H1 (cell line): ENCODE results near the gene FOXG1. TPM values are rescaled to one million over a fixed set of nuclear protein-coding genes. Genes with fewer than 3 reads are reported as not detected.
A peak's percentile ranks its signal among the peaks of the same experiment; 100 is the strongest.

Source experiments
- CTCF ChIA-PET: fragments of 300-600 bp; sonication (Branson Sonifier 250); formaldehyde crosslinking; loops from one replicate; lab custom pipeline; 2021; ENCODE audit not compliant: partially characterized antibody; lab: Charles Lee
- POLR2A ChIA-PET: fragments of 300-600 bp; sonication (Branson Sonifier 250); formaldehyde crosslinking; loops from one replicate; lab custom pipeline; 2021; ENCODE audit warnings: inconsistent platforms; ENCODE audit not compliant: partially characterized antibody; lab: Charles Lee
- DNase-seq, 2 experiments: peaks; one replicate each; pipeline versions ENCODE4 v3.0.0 to v3.0.0-alpha.2; 2010 to 2022; ENCODE audit warnings: low spot score in 2 of 2, low read depth in 1 of 2, mixed read lengths in 1 of 2
- FAIRE-seq: peaks from 2 replicates; lab custom pipeline; 2011; peaks lifted over from hg19 to GRCh38; lab: Jason Lieb, UNC
- H2AFZ ChIP-seq: 2 replicates; pipeline ENCODE4 v1.8.1; 2012; ENCODE audit warnings: low read length, inconsistent platforms
- H2AK5ac ChIP-seq: 2 replicates; pipeline ENCODE4 v1.6.1; 2013; ENCODE audit warnings: low read depth, low read length
- H2BK120ac ChIP-seq: replicated peaks from 2 replicates; pipeline ENCODE3; 2013; ENCODE audit warnings: low read depth, low read length, inconsistent platforms
- H2BK12ac ChIP-seq: 2 replicates; pipeline ENCODE4 v1.6.1; 2013; ENCODE audit warnings: low read depth, low read length
- H2BK15ac ChIP-seq: 2 replicates; pipeline ENCODE4 v1.6.1; 2013; ENCODE audit warnings: low read length
- H2BK20ac ChIP-seq: 2 replicates; pipeline ENCODE4 v1.6.1; 2013; ENCODE audit warnings: low read length
- H2BK5ac ChIP-seq: 2 replicates; pipeline ENCODE4 v1.6.1; 2013; ENCODE audit warnings: low read depth, low read length
- H3K14ac ChIP-seq: 2 replicates; pipeline ENCODE4 v1.6.1; 2013; ENCODE audit warnings: inconsistent platforms; ENCODE audit not compliant: insufficient read length
- H3K18ac ChIP-seq: 2 replicates; pipeline ENCODE4 v1.6.1; 2013; ENCODE audit warnings: low read length; ENCODE audit errors: extremely low read depth
- H3K23ac ChIP-seq: 2 replicates; pipeline ENCODE4 v1.6.1; 2013; ENCODE audit warnings: inconsistent platforms; ENCODE audit not compliant: insufficient read length
- H3K23me2 ChIP-seq: 2 replicates; pipeline ENCODE4 v1.6.1; 2013; ENCODE audit warnings: low read depth, low read length
- H3K27ac ChIP-seq: 2 replicates; pipeline ENCODE4 v1.6.1; 2011; ENCODE audit warnings: low read depth, low read length, inconsistent platforms
- H3K27me3 ChIP-seq, 4 experiments: replicated peaks in 1 of 4; 1 replicate in 1 of 4; 2 replicates in 3 of 4; pipeline versions ENCODE4 v1.6.1 to v1.8.1; 2011 to 2013; ENCODE audit warnings: low read length in 3 of 4, mild to moderate bottlenecking in 3 of 4, inconsistent platforms in 2 of 4, mixed read lengths in 2 of 4, moderate library complexity in 1 of 4; ENCODE audit not compliant: control insufficient read depth in 3 of 4, insufficient read depth in 3 of 4; ENCODE audit errors: extremely low read depth in 1 of 4
- H3K36me3 ChIP-seq, 4 experiments: 2 replicates each; pipeline versions ENCODE4 v1.6.1 to v1.8.1; 2011 to 2013; ENCODE audit warnings: mild to moderate bottlenecking in 4 of 4, low read length in 3 of 4, moderate library complexity in 2 of 4, control low read depth in 1 of 4, inconsistent platforms in 1 of 4; ENCODE audit not compliant: insufficient read depth in 4 of 4, control insufficient read depth in 2 of 4
- H3K4ac ChIP-seq: replicated peaks from 2 replicates; pipeline ENCODE3; 2013; ENCODE audit warnings: low read length, low read depth, mixed read lengths, inconsistent platforms; ENCODE audit not compliant: insufficient read length
- H3K4me1 ChIP-seq, 4 experiments: replicated peaks in 1 of 4; 1 replicate in 1 of 4; 2 replicates in 3 of 4; pipeline versions ENCODE4 v1.6.1 to v1.8.1; 2011 to 2013; ENCODE audit warnings: low read length in 3 of 4, inconsistent platforms in 2 of 4, mixed read lengths in 1 of 4; ENCODE audit not compliant: insufficient read depth in 4 of 4, control insufficient read depth in 3 of 4
- H3K4me2 ChIP-seq, 2 experiments: 2 replicates each; pipeline versions ENCODE4 v1.6.1 to v1.8.1; 2011 to 2013; ENCODE audit warnings: low read depth in 2 of 2, low read length in 2 of 2, control low read depth in 1 of 2, inconsistent platforms in 1 of 2, mild to moderate bottlenecking in 1 of 2; ENCODE audit not compliant: insufficient read depth in 1 of 2
- H3K4me3 ChIP-seq, 4 experiments: fragments of 200-600, 300-600 bp in 1 of 4; sonication (generic), shearing (Covaris generic), sonication (Bioruptor Twin) in 1 of 4; 2 replicates each; pipeline versions ENCODE4 v1.5.1 to v1.8.1; 2011 to 2016; ENCODE audit warnings: low read length in 4 of 4, low read depth in 3 of 4, control low read depth in 2 of 4, inconsistent platforms in 2 of 4, mild to moderate bottlenecking in 2 of 4, mixed read lengths in 1 of 4, moderate library complexity in 1 of 4; ENCODE audit not compliant: insufficient read depth in 2 of 4; ENCODE audit errors: extremely low read depth in 1 of 4
- H3K56ac ChIP-seq: replicated peaks from 2 replicates; pipeline ENCODE3; 2013; ENCODE audit warnings: low read depth, mild to moderate bottlenecking, mixed read lengths, low read length, inconsistent platforms; ENCODE audit not compliant: insufficient read length
- H3K79me1 ChIP-seq: 2 replicates; pipeline ENCODE4 v1.6.1; 2013; ENCODE audit warnings: low read depth, low read length, control low read depth
- H3K79me2 ChIP-seq, 2 experiments: 2 replicates each; pipeline versions ENCODE4 v1.6.1 to v1.8.1; 2012 to 2013; ENCODE audit warnings: low read length in 2 of 2, mild to moderate bottlenecking in 2 of 2, inconsistent platforms in 1 of 2; ENCODE audit not compliant: insufficient read depth in 2 of 2, control insufficient read depth in 1 of 2
- H3K9ac ChIP-seq, 4 experiments: replicated peaks in 1 of 4; 1 replicate in 1 of 4; 2 replicates in 3 of 4; pipeline versions ENCODE4 v1.6.1 to v1.8.1; 2011 to 2013; ENCODE audit warnings: low read depth in 3 of 4, low read length in 3 of 4, control low read depth in 2 of 4, mild to moderate bottlenecking in 2 of 4, moderate library complexity in 2 of 4, inconsistent platforms in 1 of 4; ENCODE audit errors: extremely low read depth in 1 of 4
- H3K9me3 ChIP-seq, 2 experiments: 2 replicates each; pipeline versions ENCODE4 v1.6.1 to v1.8.1; 2012 to 2013; ENCODE audit warnings: mild to moderate bottlenecking in 2 of 2, moderate library complexity in 2 of 2, control low read depth in 1 of 2, inconsistent platforms in 1 of 2, low read depth in 1 of 2, low read length in 1 of 2, mixed read lengths in 1 of 2; ENCODE audit not compliant: insufficient read depth in 2 of 2
- H4K20me1 ChIP-seq, 2 experiments: replicated peaks in 1 of 2; 2 replicates each; pipeline versions ENCODE3 to v1.8.1; 2011 to 2013; ENCODE audit warnings: inconsistent platforms in 2 of 2, low read length in 2 of 2, mild to moderate bottlenecking in 1 of 2; ENCODE audit not compliant: insufficient read depth in 2 of 2, control insufficient read depth in 1 of 2
- H4K5ac ChIP-seq: 2 replicates; pipeline ENCODE4 v1.6.1; 2013; ENCODE audit warnings: low read length, low read depth, mixed read lengths, inconsistent platforms; ENCODE audit not compliant: insufficient read length
- H4K8ac ChIP-seq: 2 replicates; pipeline ENCODE4 v1.8.0; 2013; ENCODE audit warnings: mild to moderate bottlenecking, moderate library complexity, low read length, inconsistent platforms; ENCODE audit not compliant: insufficient read depth; ENCODE audit errors: extremely low read depth
- H4K91ac ChIP-seq: replicated peaks from 2 replicates; pipeline ENCODE3; 2013; ENCODE audit warnings: low read length, mixed read lengths, inconsistent platforms; ENCODE audit not compliant: insufficient read length
- ASH2L ChIP-seq: fragments of 200-600, 300-600 bp; sonication (generic); IDR thresholded peaks from one replicate; pipeline ENCODE4 v1.7.1; 2017; ENCODE audit warnings: low read length
- BACH1 ChIP-seq: IDR thresholded peaks from 2 replicates; pipeline ENCODE4 v1.6.1; 2012; ENCODE audit warnings: low read length, improper control_type of control experiment
- E2F6 ChIP-seq: IDR thresholded peaks from 2 replicates; pipeline ENCODE4 v1.6.1; 2012; ENCODE audit warnings: inconsistent platforms
- EGR1 ChIP-seq: IDR thresholded peaks from 2 replicates; pipeline ENCODE4 v1.6.1; 2011; ENCODE audit warnings: low read depth, low read length, borderline replicate concordance
- KDM1A ChIP-seq: fragments of 200-600, 300-600 bp; sonication (generic); IDR thresholded peaks from 2 replicates; pipeline ENCODE4 v1.7.1; 2016; ENCODE audit warnings: mild to moderate bottlenecking, low read length, borderline replicate concordance
- KDM4A ChIP-seq: IDR thresholded peaks from one replicate; pipeline ENCODE4 v1.7.1; 2012; ENCODE audit warnings: low read depth, mild to moderate bottlenecking, moderate library complexity, low read length, inconsistent platforms; ENCODE audit not compliant: severe bottlenecking
- POLR2A ChIP-seq, 2 experiments: IDR thresholded peaks; 1 replicate in 1 of 2; 2 replicates in 1 of 2; pipeline ENCODE4 v1.6.1; 2011; ENCODE audit warnings: low read depth in 2 of 2, low read length in 2 of 2, mild to moderate bottlenecking in 2 of 2; ENCODE audit errors: control extremely low read depth in 1 of 2
- POU5F1 ChIP-seq: IDR thresholded peaks from 2 replicates; pipeline ENCODE4 v1.6.1; 2011; ENCODE audit warnings: low read depth, mild to moderate bottlenecking, low read length, moderate library complexity
- RBBP5 ChIP-seq: IDR thresholded peaks from 2 replicates; pipeline ENCODE4 v1.7.1; 2012; ENCODE audit warnings: low read depth, mild to moderate bottlenecking, inconsistent platforms, low read length, moderate library complexity, borderline replicate concordance
- WGBS, 2 experiments: shearing (Covaris generic) in 1 of 2; methylation state at CpG; one replicate each; pipeline versions ENCODE4 v1.1.6 to v1.1.7; 2013 to 2015; ENCODE audit warnings: low lambda C conversion rate in 2 of 2, mixed read lengths in 2 of 2, inconsistent platforms in 1 of 2, low coverage in 1 of 2, missing lambda C conversion rate in 1 of 2; ENCODE audit not compliant: insufficient replicate concordance in 2 of 2, insufficient coverage in 1 of 2, insufficient read length in 1 of 2; ENCODE audit errors: extremely low coverage in 1 of 2, missing lambda C conversion rate in 1 of 2; 5-methylcytosine and 5-hydroxymethylcytosine counted together
- polyA plus RNA-seq, 7 experiments: library from polyadenylated mRNA; depleted of rRNA in 3 of 7; stranded (reverse) in 5 of 7; unstranded in 2 of 7; fragments of >200 nt in 5 of 7; fragments of 200-250 nt in 2 of 7; gene quantifications; 1 replicate in 5 of 7; 2 replicates in 1 of 7; 4 replicates in 1 of 7; pipeline versions ENCODE4 v1.2.1 to v1.2.3, GENCODE V29; 2011 to 2013; ENCODE audit warnings: missing spikeins in 2 of 7, mixed read lengths in 2 of 7
- total RNA-seq: library from RNA; stranded (reverse); fragmentation: NEBNext Ultra II Directional; extraction: Animal tissue kit (Norgen Biotek cat#: 25700); gene quantifications from 2 replicates; pipeline ENCODE4 v1.2.1, GENCODE V29; 2021
- TF ChIP-seq, protein P1 (sequence below): IDR thresholded peaks from 2 replicates; pipeline ENCODE4 v1.6.1; 2012; ENCODE audit warnings: inconsistent platforms

The FOXG1 gene
- total and polyA plus RNA-seq, 2 of the 8 experiments (the other 6 are each of a cell fraction or from before 2014, with no cell fraction given): 0.03 to 0.24 TPM

GRCh38 chr14:28785096-28785952 lies 18.7 kb downstream of the FOXG1 start:
- peaks cover 3 to 51% (median 32%) of the 10 kb centered on the region in 4 experiments for H3K27me3 ChIP-seq
- no peak overlapping the region for H3K27ac ChIP-seq
- peaks cover 10% of the 10 kb centered on the region; the same call in 1 of the 2 replicates for H3K23me2 ChIP-seq
- H3K23ac ChIP-seq: no peak overlapping the region
- H2BK5ac ChIP-seq: no peak overlapping the region
- H2BK120ac ChIP-seq: peak overlapping the region; percentile 58
- H4K8ac ChIP-seq: peak overlapping the region; percentile 41
- H4K91ac ChIP-seq: peak overlapping the region; percentile 76
- FAIRE-seq (no peak), DNase-seq (peak in 1 of 2 experiments; percentile 76)
- peak overlapping the region; percentile 50 to 69 (median 62) for H3K4me3 ChIP-seq
- POLR2A ChIA-PET: interaction anchor here (0.9 kb wide), 2 partner anchors 20 to 24 kb away, joined by 3 to 4 read pairs; no protein-coding TSS in a partner anchor
- peak overlapping the region; percentile 5 for H3K56ac ChIP-seq
- H2BK12ac ChIP-seq: 0 out of 2 replicates have a peak overlapping the region, but pooled peaks have one; percentile 65
- peak overlapping the region; percentile 88 to 91 for H3K4me2 ChIP-seq
- H3K9me3 ChIP-seq: no peaks in the 10 kb centered on the region
- H2AFZ ChIP-seq: peak overlapping the region; percentile 74
- H3K36me3 ChIP-seq: no peaks in the 10 kb centered on the region
- no peaks in the 10 kb centered on the region for H3K79me1 ChIP-seq
- no peak overlapping the region for H3K14ac ChIP-seq
- H3K18ac ChIP-seq: peak overlapping the region; percentile 71
- H2BK20ac ChIP-seq: no peak overlapping the region
- H2AK5ac ChIP-seq: no peak overlapping the region
- peaks cover 4 to 8% (median 4%) of the 10 kb centered on the region in 4 experiments; a peak in 5 of 7 replicates for H3K4me1 ChIP-seq
- WGBS, 2 experiments: 3% methylated on average over 59 of the region's 62 CpGs; no CpG with 5 or more reads in 1 of the 2 experiments
- H3K9ac ChIP-seq: peak overlapping the region in 2 of 4 experiments; percentile 12 to 17; a peak in 3 of 7 replicates
- no peak overlapping the region for H4K5ac ChIP-seq
- H3K4ac ChIP-seq: no peak overlapping the region
- no peaks in the 10 kb centered on the region for H4K20me1 ChIP-seq
- H2BK15ac ChIP-seq: no peak overlapping the region
- CTCF ChIA-PET: interaction anchor here (0.6 to 5.2 kb wide), 7 partner anchors 9 to 87 kb away, joined by 3 to 36 read pairs (median 3); partner anchors contain the start of gene FOXG1
- no peaks in the 10 kb centered on the region for H3K79me2 ChIP-seq
- TF ChIP-seq EGR1 (peak; percentile 62; the same call in 1 of the 2 replicates), KDM1A (peak; percentile 27; the same call in 1 of the 2 replicates), KDM4A (peak; percentile 99), POLR2A (IDR thresholded peaks at IDR 0.05; ENCODE audit: control extremely low read depth in 1 of 2, low read depth in 2 of 2, low read length in 2 of 2) (0 out of 3 replicates have a peak, but pooled peaks of 1 of the 2 experiments have one; percentile 30), ASH2L (peak; percentile 86), E2F6 (peak; percentile 100), RBBP5 (peak; percentile 73; the same call in 1 of the 2 replicates), POU5F1 (no peak), BACH1 (no peak)
- TF ChIP-seq, protein P1, sequence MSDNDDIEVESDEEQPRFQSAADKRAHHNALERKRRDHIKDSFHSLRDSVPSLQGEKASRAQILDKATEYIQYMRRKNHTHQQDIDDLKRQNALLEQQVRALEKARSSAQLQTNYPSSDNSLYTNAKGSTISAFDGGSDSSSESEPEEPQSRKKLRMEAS: peak; percentile 99
